Neuronal stem cell (in vitro differentiated cells): ENCODE measurements around the gene RB1.

Experiments used
- DNase-seq: peaks from one replicate; pipeline ENCODE4 v3.0.0-alpha.2; 2013; ENCODE audit warnings: low spot score
- H2AFZ ChIP-seq: one replicate; pipeline ENCODE4 v1.6.1; 2013; ENCODE audit warnings: mild to moderate bottlenecking, low read length, inconsistent platforms
- H2AK5ac ChIP-seq: 2 replicates; pipeline ENCODE4 v1.6.1; 2013; ENCODE audit warnings: low read depth, mild to moderate bottlenecking, inconsistent platforms, low read length, moderate library complexity, mixed read lengths
- H2BK120ac ChIP-seq: 2 replicates; pipeline ENCODE4 v1.6.1; 2013; ENCODE audit warnings: low read depth, mild to moderate bottlenecking, inconsistent platforms, low read length, moderate library complexity, mixed read lengths
- H2BK12ac ChIP-seq: one replicate; pipeline ENCODE4 v1.6.1; 2013; ENCODE audit warnings: low read length, inconsistent platforms
- H2BK15ac ChIP-seq: 2 replicates; pipeline ENCODE4 v1.6.1; 2013; ENCODE audit warnings: mild to moderate bottlenecking, low read length, inconsistent platforms, mixed read lengths
- H2BK5ac ChIP-seq: one replicate; pipeline ENCODE4 v1.6.1; 2013; ENCODE audit warnings: inconsistent platforms, mild to moderate bottlenecking, low read length, moderate library complexity
- H3K14ac ChIP-seq: one replicate; pipeline ENCODE4 v1.6.1; 2013; ENCODE audit warnings: low read length, inconsistent platforms
- H3K18ac ChIP-seq: 2 replicates; pipeline ENCODE4 v1.6.1; 2013; ENCODE audit warnings: low read length, inconsistent platforms
- H3K23ac ChIP-seq: 2 replicates; pipeline ENCODE4 v1.6.1; 2013; ENCODE audit warnings: low read depth, mild to moderate bottlenecking, mixed read lengths, low read length, inconsistent platforms; ENCODE audit not compliant: poor library complexity
- H3K27ac ChIP-seq: replicated peaks from 3 replicates; pipeline ENCODE4 v1.5.1; 2013; ENCODE audit warnings: low read length, inconsistent platforms
- H3K27me3 ChIP-seq, 3 experiments: 2 replicates each; pipeline ENCODE4 v1.6.1; 2013; ENCODE audit warnings: low read length in 3 of 3, mild to moderate bottlenecking in 2 of 3, inconsistent platforms in 1 of 3, low read depth in 1 of 3, mixed read lengths in 1 of 3, moderate library complexity in 1 of 3; ENCODE audit not compliant: control insufficient read depth in 3 of 3, insufficient read depth in 3 of 3
- H3K36me3 ChIP-seq, 2 donors: replicated peaks in 1 of 2; 2 replicates each; pipeline ENCODE4 v1.6.1; 2013; ENCODE audit warnings: low read length in 2 of 2; ENCODE audit not compliant: control insufficient read depth in 2 of 2, insufficient read depth in 2 of 2
- H3K4ac ChIP-seq: 2 replicates; pipeline ENCODE4 v1.6.1; 2013; ENCODE audit warnings: inconsistent platforms, mild to moderate bottlenecking, low read length, moderate library complexity
- H3K4me1 ChIP-seq, 2 donors: 1 replicate in 1 of 2; 2 replicates in 1 of 2; pipeline ENCODE4 v1.6.1; 2013; ENCODE audit warnings: low read length in 2 of 2, low read depth in 1 of 2; ENCODE audit not compliant: control insufficient read depth in 2 of 2, insufficient read depth in 1 of 2
- H3K4me2 ChIP-seq: one replicate; pipeline ENCODE4 v1.6.1; 2013; ENCODE audit warnings: mild to moderate bottlenecking, low read length, inconsistent platforms; ENCODE audit not compliant: insufficient read depth, poor library complexity, severe bottlenecking
- H3K4me3 ChIP-seq, 2 donors: 2 replicates each; pipeline ENCODE4 v1.5.1; 2013; ENCODE audit warnings: low read length in 2 of 2, mild to moderate bottlenecking in 2 of 2, inconsistent platforms in 1 of 2, moderate library complexity in 1 of 2
- H3K79me1 ChIP-seq: one replicate; pipeline ENCODE4 v1.6.1; 2013; ENCODE audit warnings: low read depth, mild to moderate bottlenecking, inconsistent platforms, low read length, moderate library complexity
- H3K9ac ChIP-seq: one replicate; pipeline ENCODE4 v1.6.1; 2013; ENCODE audit warnings: mild to moderate bottlenecking, low read depth, low read length, inconsistent platforms; ENCODE audit not compliant: poor library complexity
- H3K9me3 ChIP-seq, 2 donors: replicated peaks in 1 of 2; 2 replicates each; pipeline versions ENCODE3 to v1.6.1; 2013; ENCODE audit warnings: low read length in 2 of 2, mild to moderate bottlenecking in 2 of 2, inconsistent platforms in 1 of 2, low read depth in 1 of 2, mixed read lengths in 1 of 2, moderate library complexity in 1 of 2; ENCODE audit not compliant: control insufficient read depth in 2 of 2, insufficient read depth in 1 of 2
- H4K8ac ChIP-seq: one replicate; pipeline ENCODE4 v1.6.1; 2013; ENCODE audit warnings: low read depth, mild to moderate bottlenecking, inconsistent platforms, low read length, moderate library complexity
- H4K91ac ChIP-seq: one replicate; pipeline ENCODE4 v1.6.1; 2013; ENCODE audit warnings: low read length, low read depth, mild to moderate bottlenecking, inconsistent platforms; ENCODE audit not compliant: poor library complexity
- WGBS, 2 donors: extraction: QIAGEN DNeasy Blood & Tissue Kit; methylation state at CpG; one replicate each; pipeline ENCODE4 v1.1.7; 2013; ENCODE audit warnings: missing lambda C conversion rate in 2 of 2, mixed read lengths in 1 of 2; ENCODE audit not compliant: insufficient read length in 2 of 2, insufficient replicate concordance in 1 of 2; ENCODE audit errors: extremely low coverage in 2 of 2; 5-methylcytosine and 5-hydroxymethylcytosine counted together

Gene RB1

DNA sequence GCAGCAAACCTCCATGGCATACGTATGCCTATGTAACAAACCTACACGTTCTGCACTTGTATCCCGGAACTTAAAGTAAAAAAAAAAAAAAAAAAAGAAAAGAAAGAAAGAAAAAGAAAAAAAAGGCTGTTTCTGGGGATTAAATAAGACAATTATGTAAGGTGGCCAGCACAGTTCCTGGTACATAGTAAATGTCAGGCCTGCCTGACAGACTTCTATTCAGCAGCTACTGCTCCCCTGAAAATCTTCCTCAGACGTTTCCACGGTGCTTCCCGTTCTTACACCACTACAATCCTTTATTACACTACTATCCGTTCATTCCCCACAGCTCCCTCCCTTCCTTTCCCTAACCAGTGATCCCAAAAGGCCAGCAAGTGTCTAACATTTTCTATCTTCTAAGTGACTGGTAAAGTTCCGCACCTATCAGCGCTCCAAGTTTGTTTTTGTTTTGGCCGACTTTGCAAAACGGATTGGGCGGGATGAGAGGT, 636 bp upstream of the RB1 start:
- H3K4ac ChIP-seq = no peak overlapping the region
- peak overlapping the region; percentile 56 for H3K4me2 ChIP-seq
- H3K27me3 ChIP-seq = no peaks in the 10 kb centered on the region
- peak overlapping the region; percentile 95 for H2AFZ ChIP-seq
- peak overlapping the region; percentile 92 for H3K9ac ChIP-seq
- no peaks in the 10 kb centered on the region for H3K9me3 ChIP-seq
- H2AK5ac ChIP-seq = peak overlapping the region; percentile 75
- peak overlapping the region; percentile 95 for H3K23ac ChIP-seq
- H3K4me1 ChIP-seq = peaks cover 0 to 3% of the 10 kb centered on the region in 2 donors
- H3K18ac ChIP-seq = peak overlapping the region; percentile 99
- H3K4me3 ChIP-seq = peak overlapping the region; percentile 71 to 98
- no peak overlapping the region for H3K14ac ChIP-seq
- no peak overlapping the region for H2BK15ac ChIP-seq
- peak overlapping the region; percentile 87 for H2BK5ac ChIP-seq
- H2BK12ac ChIP-seq = no peak overlapping the region
- no peak overlapping the region for H2BK120ac ChIP-seq
- peak overlapping the region; percentile 87 for H3K27ac ChIP-seq
- WGBS, 2 donors = no CpG with 5 or more reads among the region's 12 CpGs
- peaks cover 5% of the 10 kb centered on the region for H3K79me1 ChIP-seq
- peaks cover 0 to 24% of the 10 kb centered on the region in 2 donors for H3K36me3 ChIP-seq
- no peak for DNase-seq
- H4K8ac ChIP-seq = no peak overlapping the region
- no peak overlapping the region for H4K91ac ChIP-seq

DNA sequence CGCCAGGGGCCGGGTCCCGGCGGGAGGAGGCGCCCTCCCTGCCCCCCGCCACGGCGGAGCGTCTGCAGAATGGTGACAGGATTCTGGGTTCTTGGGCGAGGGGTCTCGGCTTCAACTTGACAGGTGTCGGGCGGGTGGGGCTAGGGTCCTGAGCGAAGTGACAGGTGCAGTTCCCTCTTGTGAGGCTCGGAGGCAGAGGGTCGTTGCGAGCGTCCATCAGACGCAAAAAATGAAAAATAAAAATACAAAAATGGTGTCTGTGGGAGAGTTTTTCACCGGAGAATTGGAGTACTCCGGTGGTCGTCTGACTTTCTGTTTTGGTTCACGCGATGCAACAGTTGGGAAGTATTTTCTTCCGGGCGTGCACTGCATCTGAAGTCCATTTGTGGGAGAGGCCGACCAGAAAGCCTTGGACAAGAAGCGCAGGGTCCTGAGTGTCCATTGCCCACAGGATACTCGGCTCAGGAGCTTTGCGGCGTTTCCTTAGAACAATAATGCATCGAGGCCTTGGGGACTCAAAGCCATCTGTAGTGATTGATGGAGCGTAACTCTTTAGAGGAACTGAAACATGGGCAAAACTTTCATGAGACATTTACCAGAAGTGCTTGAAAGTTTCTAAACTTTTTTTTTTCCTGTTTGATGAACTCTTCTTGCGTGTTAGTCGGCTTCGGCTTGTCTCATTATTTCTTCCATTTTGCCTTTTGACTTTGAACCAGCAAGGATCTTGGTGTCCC, 759 bp downstream of the RB1 start:
- DNase-seq = peak; percentile 17
- Histone ChIP-seq H3K23ac (peak overlapping the region; percentile 95), H3K4me2 (peak overlapping the region; percentile 73), H2BK15ac (no peak overlapping the region), H3K79me1 (peaks cover 5% of the 10 kb centered on the region), H3K4me3 (peak overlapping the region; percentile 71 to 98), H3K4ac (no peak overlapping the region), H3K4me1 (peaks cover 0 to 3% of the 10 kb centered on the region in 2 donors), H3K27ac (peak overlapping the region; percentile 64), H3K9me3 (no peaks in the 10 kb centered on the region), H4K91ac (no peak overlapping the region), H4K8ac (no peak overlapping the region), H3K14ac (no peak overlapping the region), H2BK5ac (peak overlapping the region; percentile 87), H3K9ac (peak overlapping the region; percentile 97), H2BK120ac (peak overlapping the region; percentile 72), H3K27me3 (no peaks in the 10 kb centered on the region), H2AFZ (peak overlapping the region; percentile 95), H2BK12ac (no peak overlapping the region), H3K36me3 (peaks cover 0 to 37% of the 10 kb centered on the region in 2 donors), H3K18ac (peak overlapping the region; percentile 95), H2AK5ac (no peak overlapping the region)
- WGBS, 2 donors = no CpG with 5 or more reads among the region's 36 CpGs

DNA sequence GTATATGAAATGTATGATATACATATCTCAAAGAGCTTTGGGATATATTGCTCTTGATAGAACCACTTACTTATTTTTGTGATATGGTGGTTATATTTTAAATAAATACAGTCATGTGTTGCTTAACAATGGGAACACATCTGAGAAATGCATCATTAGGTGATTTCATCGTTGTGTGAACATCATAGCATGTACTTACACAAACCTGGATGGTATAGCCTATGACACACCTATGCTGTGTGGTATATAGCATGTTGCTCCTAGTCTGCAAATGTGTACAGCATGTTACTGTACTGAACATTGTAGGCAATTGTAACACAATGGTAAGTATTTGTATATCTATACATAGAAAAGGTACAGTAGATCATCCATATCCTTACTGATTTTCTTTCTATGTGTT, 7.7 kb downstream of the RB1 start:
- H4K91ac ChIP-seq = no peak overlapping the region
- no peak overlapping the region for H3K4me2 ChIP-seq
- no peak overlapping the region for H2BK12ac ChIP-seq
- DNase-seq = no peak
- H3K4me3 ChIP-seq = no peak overlapping the region
- H3K27me3 ChIP-seq = no peaks in the 10 kb centered on the region
- no peak overlapping the region for H2AK5ac ChIP-seq
- no peak overlapping the region for H3K18ac ChIP-seq
- no peak overlapping the region for H2BK15ac ChIP-seq
- no peak overlapping the region for H3K27ac ChIP-seq
- no peak overlapping the region for H3K9ac ChIP-seq
- peaks cover 0 to 5% of the 10 kb centered on the region in 2 donors for H3K9me3 ChIP-seq
- H2AFZ ChIP-seq = no peak overlapping the region
- H4K8ac ChIP-seq = no peak overlapping the region
- H3K4me1 ChIP-seq = no peaks in the 10 kb centered on the region
- WGBS, 2 donors = no CpG with 5 or more reads among the region's 1 CpG
- no peak overlapping the region for H3K23ac ChIP-seq
- H2BK120ac ChIP-seq = no peak overlapping the region
- H3K14ac ChIP-seq = no peak overlapping the region
- peaks cover 2% of the 10 kb centered on the region for H3K79me1 ChIP-seq
- H2BK5ac ChIP-seq = no peak overlapping the region
- peaks cover 0 to 61% of the 10 kb centered on the region in 2 donors for H3K36me3 ChIP-seq
- no peak overlapping the region for H3K4ac ChIP-seq

DNA sequence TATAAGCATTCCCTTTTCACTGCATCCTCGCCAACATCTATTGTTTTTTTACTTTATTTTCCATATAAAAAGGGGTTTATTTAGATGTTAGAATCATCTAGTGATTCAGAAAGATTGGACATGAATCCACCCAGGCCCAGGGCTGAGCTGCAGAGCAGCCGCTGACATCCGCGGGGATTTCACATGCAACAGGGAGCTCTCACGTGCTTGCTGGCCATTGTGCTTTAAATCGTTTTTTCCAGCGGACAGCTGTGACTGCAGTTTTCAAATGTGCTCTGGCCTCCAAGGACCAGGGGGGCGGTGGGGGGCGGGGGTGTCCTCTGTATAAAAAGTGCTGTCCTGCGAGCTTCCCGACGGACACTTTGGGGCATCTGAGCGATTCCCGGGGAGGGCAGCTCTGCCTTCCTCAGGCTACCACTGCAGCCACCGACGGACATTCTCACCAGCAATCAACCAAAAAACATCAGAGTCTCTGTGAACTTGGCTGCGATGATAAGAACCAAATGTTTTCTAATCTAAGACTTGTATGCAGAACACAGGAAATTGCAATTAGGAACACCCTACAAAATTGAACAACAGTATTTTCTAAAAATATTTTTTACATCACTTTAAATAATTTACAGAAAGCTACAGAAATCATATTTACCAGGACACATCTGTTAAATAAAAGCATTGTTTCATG, 12.6 kb downstream of the RB1 start:
- H3K4ac ChIP-seq = no peak overlapping the region
- WGBS, 2 donors = no CpG with 5 or more reads among the region's 17 CpGs
- H2AFZ ChIP-seq = no peak overlapping the region
- no peaks in the 10 kb centered on the region for H3K27me3 ChIP-seq
- H3K23ac ChIP-seq = no peak overlapping the region
- H2BK5ac ChIP-seq = no peak overlapping the region
- H2BK15ac ChIP-seq = no peak overlapping the region
- H3K36me3 ChIP-seq = peaks cover 7 to 58% of the 10 kb centered on the region in 2 donors
- no peak overlapping the region for H2BK120ac ChIP-seq
- no peak for DNase-seq
- H3K4me2 ChIP-seq = no peak overlapping the region
- no peak overlapping the region for H4K8ac ChIP-seq
- H3K27ac ChIP-seq = no peak overlapping the region
- no peaks in the 10 kb centered on the region for H3K4me1 ChIP-seq
- no peak overlapping the region for H3K18ac ChIP-seq
- H2BK12ac ChIP-seq = no peak overlapping the region
- no peak overlapping the region for H3K4me3 ChIP-seq
- H4K91ac ChIP-seq = no peak overlapping the region
- no peak overlapping the region for H2AK5ac ChIP-seq
- H3K79me1 ChIP-seq = peaks cover 12% of the 10 kb centered on the region
- peaks cover 14 to 26% of the 10 kb centered on the region in 2 donors for H3K9me3 ChIP-seq
- H3K9ac ChIP-seq = no peak overlapping the region
- no peak overlapping the region for H3K14ac ChIP-seq
